Fibroblast of the aortic adventitia (primary cell): ENCODE data around the gene CHD3. TPM values are rescaled to one million over a fixed set of nuclear protein-coding genes. Genes with fewer than 3 reads are reported as not detected.

Experiments used
- DNase-seq: peaks from one replicate; pipeline ENCODE4 v3.0.0-alpha.2; 2010; ENCODE audit warnings: low read depth
- H3K4me3 ChIP-seq: 2 replicates; pipeline ENCODE4 v1.5.1; 2011; ENCODE audit warnings: low read depth, mild to moderate bottlenecking, control low read depth, low read length, moderate library complexity
- total RNA-seq: library from RNA; depleted of rRNA; stranded (reverse); fragments of >200 nt; gene quantifications from 2 replicates; pipeline ENCODE4 v1.2.3, GENCODE V29; 2012; ENCODE audit warnings: low replicate concordance
- TF ChIP-seq, protein P1 (sequence below): IDR thresholded peaks from 2 replicates; pipeline ENCODE4 v1.5.1; 2011; ENCODE audit warnings: mild to moderate bottlenecking, low read length, control low read depth, inconsistent platforms; ENCODE audit not compliant: insufficient read depth

The CHD3 gene
- total RNA-seq, result 81.5 and 143 TPM in 2 replicates

DNA sequence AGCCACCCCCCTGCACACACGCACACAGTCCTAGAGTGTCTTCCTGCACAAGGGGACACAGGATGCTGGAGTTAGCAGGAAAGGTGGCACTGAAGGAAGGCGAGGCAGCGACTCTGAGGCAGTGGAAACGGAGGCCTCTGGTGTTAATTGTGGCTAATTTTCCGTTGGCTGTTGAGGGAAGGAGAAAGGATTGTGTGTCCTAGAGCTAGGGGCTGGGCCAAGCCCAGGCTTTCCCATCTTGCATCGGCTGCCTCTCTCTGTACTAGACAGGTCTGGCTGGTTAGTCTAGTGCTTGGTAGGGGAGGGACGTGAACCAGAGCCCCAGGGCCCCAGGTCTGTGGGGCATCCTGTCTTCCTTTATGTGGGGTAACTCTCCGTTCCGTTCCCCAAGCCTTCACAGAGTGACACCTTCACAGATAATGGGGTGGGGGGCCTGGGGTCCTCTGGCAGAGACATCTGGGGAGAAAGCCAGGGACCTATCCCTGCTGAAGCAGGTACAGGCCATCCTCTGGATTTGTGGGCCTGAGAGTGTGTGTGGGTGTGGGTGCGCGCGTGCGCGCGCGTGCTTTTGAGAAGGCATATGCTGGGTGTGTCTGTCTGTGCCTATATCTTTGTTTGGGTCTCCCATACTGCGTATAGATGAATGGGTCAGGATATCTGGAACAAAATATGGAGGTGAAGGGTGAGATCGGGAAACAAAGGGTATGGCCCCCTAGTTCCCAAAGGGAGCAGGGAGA is at the start of gene CHD3:
TSS of gene CHD3 (plus strand) at position 606 of the 737 bp plus-strand sequence. CDS start 212 bp downstream, outside the sequence.
- peak within 1 kb of the TSS; percentile 65 for H3K4me3 ChIP-seq
- TF ChIP-seq, protein P1, sequence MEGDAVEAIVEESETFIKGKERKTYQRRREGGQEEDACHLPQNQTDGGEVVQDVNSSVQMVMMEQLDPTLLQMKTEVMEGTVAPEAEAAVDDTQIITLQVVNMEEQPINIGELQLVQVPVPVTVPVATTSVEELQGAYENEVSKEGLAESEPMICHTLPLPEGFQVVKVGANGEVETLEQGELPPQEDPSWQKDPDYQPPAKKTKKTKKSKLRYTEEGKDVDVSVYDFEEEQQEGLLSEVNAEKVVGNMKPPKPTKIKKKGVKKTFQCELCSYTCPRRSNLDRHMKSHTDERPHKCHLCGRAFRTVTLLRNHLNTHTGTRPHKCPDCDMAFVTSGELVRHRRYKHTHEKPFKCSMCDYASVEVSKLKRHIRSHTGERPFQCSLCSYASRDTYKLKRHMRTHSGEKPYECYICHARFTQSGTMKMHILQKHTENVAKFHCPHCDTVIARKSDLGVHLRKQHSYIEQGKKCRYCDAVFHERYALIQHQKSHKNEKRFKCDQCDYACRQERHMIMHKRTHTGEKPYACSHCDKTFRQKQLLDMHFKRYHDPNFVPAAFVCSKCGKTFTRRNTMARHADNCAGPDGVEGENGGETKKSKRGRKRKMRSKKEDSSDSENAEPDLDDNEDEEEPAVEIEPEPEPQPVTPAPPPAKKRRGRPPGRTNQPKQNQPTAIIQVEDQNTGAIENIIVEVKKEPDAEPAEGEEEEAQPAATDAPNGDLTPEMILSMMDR, result no peak
- DNase-seq, result peak; percentile 19

DNA sequence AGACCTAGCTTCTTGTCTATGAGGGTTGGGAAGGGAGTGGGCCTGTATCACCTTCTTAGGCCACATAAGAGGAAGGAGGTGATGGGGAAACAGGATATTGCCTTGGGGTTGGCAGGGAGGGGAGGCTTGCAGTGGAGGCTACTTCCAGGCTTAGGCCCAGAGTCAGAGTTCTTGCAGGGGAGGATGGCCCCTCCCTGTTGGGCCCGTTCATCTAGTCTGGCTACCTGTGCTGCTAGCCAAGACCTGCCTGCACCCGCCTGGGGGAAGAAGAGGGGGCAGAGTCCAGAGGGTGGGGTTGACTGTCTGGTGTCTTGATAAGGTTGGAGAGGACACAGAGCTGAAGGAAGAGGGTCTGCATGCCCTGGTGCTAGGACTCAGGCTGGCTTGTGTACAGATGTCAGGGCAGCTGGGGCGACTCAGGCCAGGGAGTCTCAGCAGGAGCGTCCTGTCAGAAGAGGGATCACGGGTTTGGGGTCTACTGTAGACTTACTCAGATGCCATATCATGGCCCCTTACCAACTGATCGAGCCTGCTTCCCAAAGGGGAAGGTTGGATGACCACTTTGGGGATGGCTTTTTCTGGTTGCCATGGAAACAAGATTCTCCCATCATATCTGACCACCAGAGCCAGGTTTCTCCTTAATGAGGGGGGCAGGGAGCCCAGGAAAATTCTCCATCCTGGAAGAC is 49.3 kb upstream of the CHD3 start:
- H3K4me3 ChIP-seq, result peak overlapping the region; percentile 65
- TF ChIP-seq, protein P1, result no peak
- DNase-seq, result no peak

DNA sequence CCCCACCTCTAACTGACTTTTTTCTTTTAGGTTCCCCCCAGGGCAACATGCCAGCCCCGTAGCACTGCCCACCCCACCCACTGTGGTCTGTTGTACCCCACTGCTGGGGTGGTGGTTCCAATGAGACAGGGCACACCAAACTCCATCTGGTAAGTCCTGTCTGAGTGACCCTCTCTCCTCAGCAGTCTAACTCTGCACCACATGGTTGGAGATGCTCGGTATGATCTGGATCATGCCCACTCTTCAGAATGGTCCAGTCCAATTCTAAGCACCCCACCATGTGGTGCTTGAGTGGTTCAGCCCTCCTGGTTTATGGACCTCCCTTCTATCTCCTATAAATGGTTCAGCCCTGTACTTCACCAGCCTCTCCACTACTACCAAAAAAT is 48.7 kb upstream of the CHD3 start:
- H3K4me3 ChIP-seq, result no peak overlapping the region
- TF ChIP-seq, protein P1, result no peak
- DNase-seq, result peak; percentile 60

DNA sequence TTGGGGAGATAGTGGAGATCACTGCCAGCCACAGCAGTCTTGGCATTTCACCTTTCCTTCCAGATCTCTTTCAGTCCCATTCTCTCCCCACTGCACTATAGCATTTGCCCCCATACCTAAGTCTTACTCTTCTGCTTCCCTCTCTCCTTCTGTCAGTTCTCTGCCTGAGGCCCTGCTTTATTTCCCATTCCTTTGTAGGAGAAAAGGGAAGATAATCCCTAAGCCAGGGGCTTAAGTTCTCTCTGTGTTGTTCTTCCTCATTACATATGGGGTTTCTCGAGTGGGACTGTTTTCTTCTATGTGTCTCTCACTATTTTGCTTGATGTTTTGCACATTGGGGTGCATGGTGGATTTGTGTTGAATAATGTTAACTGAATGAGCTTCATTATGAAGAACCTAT is 48.1 kb upstream of the CHD3 start:
- no peak for DNase-seq
- TF ChIP-seq, protein P1, result no peak
- H3K4me3 ChIP-seq, result no peak overlapping the region

DNA sequence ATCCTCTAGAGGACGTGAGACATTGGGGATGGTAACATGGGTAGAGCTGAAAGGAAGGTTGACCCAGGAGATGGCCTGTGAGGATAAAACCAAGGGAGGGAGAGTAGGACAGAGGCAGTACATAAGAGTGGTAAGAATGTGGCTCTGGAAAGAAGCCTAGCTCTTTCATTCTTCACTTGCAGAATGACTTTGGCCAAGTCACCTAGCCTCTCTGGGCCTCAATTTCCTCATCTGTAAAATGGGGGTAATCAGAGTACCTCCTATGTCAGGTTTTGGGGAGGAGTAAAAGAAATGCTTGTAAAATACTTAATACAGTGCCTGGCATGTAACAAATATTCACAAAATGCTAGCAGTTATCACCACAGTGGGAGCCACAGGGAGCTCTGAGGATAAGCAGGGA is 47.7 kb upstream of the CHD3 start:
- H3K4me3 ChIP-seq, result peak overlapping the region; percentile 58
- TF ChIP-seq, protein P1, result no peak
- no peak for DNase-seq

GRCh38 chr17:7841396-7841914 is 47.1 kb upstream of the CHD3 start:
- peak overlapping the region; percentile 85 for H3K4me3 ChIP-seq
- DNase-seq, result peak; percentile 82
- TF ChIP-seq, protein P1, result no peak
